Measurements from ENCODE around the gene KLK1. TPM values are rescaled to one million over a fixed set of nuclear protein-coding genes. Genes with fewer than 3 reads are reported as not detected.
"Not testable (repeated sequence)": the region's sequence is repeated elsewhere in the genome, so short reads cannot be mapped to it uniquely, and the experiment has no call there.

KLK1 gene
- total RNA-seq, 1 donor from 2014 or later = not detected

GRCh38 chr19:50812474-50812873, 11.1 kb downstream of the KLK1 start:
- DNase-seq = no peak

- DNase-seq = not testable (repeated sequence)
These were observed 11.9 kb downstream of the KLK1 start for GRCh38 chr19:50811622-50812238.

- no peak for DNase-seq
These were observed 14.7 kb downstream of the KLK1 start for GRCh38 chr19:50808856-50809255.

GRCh38 chr19:50804420-50805272, 18.9 kb downstream of the KLK1 start:
- peak; percentile 100 for DNase-seq

- DNase-seq = peak; percentile 47
These were observed 19.8 kb downstream of the KLK1 start for GRCh38 chr19:50803633-50804419.

GRCh38 chr19:50801107-50801506, 22.5 kb downstream of the KLK1 start:
- DNase-seq = no peak

GRCh38 chr19:50799547-50799851, 24.1 kb downstream of the KLK1 start:
- DNase-seq = no peak

GRCh38 chr19:50798659-50799546, 24.7 kb downstream of the KLK1 start:
- no peak for DNase-seq

- no peak for DNase-seq
These were observed 25.6 kb downstream of the KLK1 start for GRCh38 chr19:50797781-50798658.

- DNase-seq = no peak
These were observed 26.2 kb downstream of the KLK1 start for GRCh38 chr19:50797429-50797780.

- DNase-seq = no peak
These were observed 26.8 kb downstream of the KLK1 start for GRCh38 chr19:50796634-50797428.

GRCh38 chr19:50796128-50796633, 27.4 kb downstream of the KLK1 start:
- no peak for DNase-seq

GRCh38 chr19:50795664-50796073, 27.9 kb downstream of the KLK1 start:
- no peak for DNase-seq

GRCh38 chr19:50794876-50795663, 28.5 kb downstream of the KLK1 start:
- DNase-seq = no peak

GRCh38 chr19:50794074-50794875, 29.3 kb downstream of the KLK1 start:
- no peak for DNase-seq

- no peak for DNase-seq
These were observed 30.0 kb downstream of the KLK1 start for GRCh38 chr19:50793558-50794065.

GRCh38 chr19:50792272-50793250, 31.0 kb downstream of the KLK1 start:
- no peak for DNase-seq
